Sigmoid colon (tissue), 4 donors: ENCODE results near the gene THBS2.

Experiments
- CTCF ChIP-seq, 4 experiments: fragments of 450-650 bp in 3 of 4; fragments of 200-600 bp in 1 of 4; IDR thresholded peaks; one replicate each; pipeline ENCODE4 v1.5.1; 2016 to 2019; ENCODE audit warnings: antibody characterized with exemption in 4 of 4, mild to moderate bottlenecking in 3 of 4, moderate library complexity in 2 of 4
- EP300 ChIP-seq, 4 donors: sonication (generic); formaldehyde crosslinking; IDR thresholded peaks; one replicate each; pipeline ENCODE4 v1.6.1; 2017; ENCODE audit warnings: antibody characterized with exemption in 4 of 4
- POLR2A ChIP-seq, 2 donors: fragments of 450-650 bp; IDR thresholded peaks; one replicate each; pipeline ENCODE4 v1.6.1; 2016; ENCODE audit warnings: antibody characterized with exemption in 2 of 2, mild to moderate bottlenecking in 2 of 2, moderate library complexity in 2 of 2

- TF ChIP-seq EP300 (IDR thresholded peaks at IDR 0.05) = no peak
- no peak for TF ChIP-seq CTCF (IDR thresholded peaks at IDR 0.05)
- no peak for TF ChIP-seq POLR2A (IDR thresholded peaks at IDR 0.05)
Measured at GRCh38 chr6:169184419-169184818, 69.2 kb downstream of the THBS2 start.
